Measurements from ENCODE around the gene TMEM120A.

The TMEM120A gene

DNA sequence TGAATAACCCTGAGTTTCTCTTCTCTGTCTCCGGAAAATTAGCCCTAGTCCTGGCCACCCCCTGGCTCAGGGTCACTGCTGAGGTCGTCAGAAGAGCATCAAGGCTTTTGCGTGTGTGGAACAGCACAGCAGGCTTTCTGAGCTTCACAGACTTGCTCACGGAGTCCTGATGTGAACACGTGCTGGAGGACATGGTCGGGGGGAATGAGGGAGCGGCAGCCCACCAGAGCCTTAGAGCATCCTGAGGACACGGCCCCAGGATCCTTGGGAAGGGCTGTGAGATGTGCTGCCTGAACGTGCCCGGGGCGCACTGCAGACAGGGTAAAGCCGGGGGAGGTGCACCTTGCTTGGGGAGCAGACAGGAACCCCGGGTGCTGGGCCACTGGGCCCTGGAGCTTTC lies 28.8 kb downstream of the TMEM120A start:
- no peak overlapping the region for H3K4me3 ChIP-seq (ENCODE audit: low read length)
- no peaks in the 10 kb centered on the region for H3F3A ChIP-seq (ENCODE audit: insufficient read depth, low read length)
- no peaks in the 10 kb centered on the region for H4K20me1 ChIP-seq (ENCODE audit: insufficient read depth, low read length)
- peak overlapping the region; percentile 9; the same call in 1 of the 2 replicates for H3K4me2 ChIP-seq (ENCODE audit: low read depth, low read length)
- H3K27me3 ChIP-seq (replicated peaks; ENCODE audit: insufficient read depth, low read length) = no peaks in the 10 kb centered on the region
- TF ChIP-seq, protein P1, sequence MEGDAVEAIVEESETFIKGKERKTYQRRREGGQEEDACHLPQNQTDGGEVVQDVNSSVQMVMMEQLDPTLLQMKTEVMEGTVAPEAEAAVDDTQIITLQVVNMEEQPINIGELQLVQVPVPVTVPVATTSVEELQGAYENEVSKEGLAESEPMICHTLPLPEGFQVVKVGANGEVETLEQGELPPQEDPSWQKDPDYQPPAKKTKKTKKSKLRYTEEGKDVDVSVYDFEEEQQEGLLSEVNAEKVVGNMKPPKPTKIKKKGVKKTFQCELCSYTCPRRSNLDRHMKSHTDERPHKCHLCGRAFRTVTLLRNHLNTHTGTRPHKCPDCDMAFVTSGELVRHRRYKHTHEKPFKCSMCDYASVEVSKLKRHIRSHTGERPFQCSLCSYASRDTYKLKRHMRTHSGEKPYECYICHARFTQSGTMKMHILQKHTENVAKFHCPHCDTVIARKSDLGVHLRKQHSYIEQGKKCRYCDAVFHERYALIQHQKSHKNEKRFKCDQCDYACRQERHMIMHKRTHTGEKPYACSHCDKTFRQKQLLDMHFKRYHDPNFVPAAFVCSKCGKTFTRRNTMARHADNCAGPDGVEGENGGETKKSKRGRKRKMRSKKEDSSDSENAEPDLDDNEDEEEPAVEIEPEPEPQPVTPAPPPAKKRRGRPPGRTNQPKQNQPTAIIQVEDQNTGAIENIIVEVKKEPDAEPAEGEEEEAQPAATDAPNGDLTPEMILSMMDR (IDR thresholded peaks at IDR 0.05; ENCODE audit: low read length) = no peak
- no peak for TF ChIP-seq EZH2 (optimal IDR thresholded peaks at IDR 0.05; ENCODE audit: low read depth, low read length)
- TF ChIP-seq EZH2phosphoT487 (IDR thresholded peaks at IDR 0.05; ENCODE audit: low read length) = no peak
- no peaks in the 10 kb centered on the region for H3K9me3 ChIP-seq (replicated peaks; ENCODE audit: insufficient read depth, low read length)
- no peaks in the 10 kb centered on the region for H3K79me2 ChIP-seq (ENCODE audit: low read length)
- no peaks in the 10 kb centered on the region for H3K36me3 ChIP-seq (replicated peaks; ENCODE audit: insufficient read depth, low read length)
- H3K9me2 ChIP-seq (replicated peaks; ENCODE audit: insufficient read depth, low read length) = no peaks in the 10 kb centered on the region
- DNase-seq = no peak
- no peak overlapping the region for H3K27ac ChIP-seq (ENCODE audit: low read length)
- no peak overlapping the region for H2AFZ ChIP-seq (ENCODE audit: low read length)
- H3K9ac ChIP-seq (ENCODE audit: low read length) = no peak overlapping the region
- H3K4me1 ChIP-seq (ENCODE audit: low read length) = no peaks in the 10 kb centered on the region

DNA sequence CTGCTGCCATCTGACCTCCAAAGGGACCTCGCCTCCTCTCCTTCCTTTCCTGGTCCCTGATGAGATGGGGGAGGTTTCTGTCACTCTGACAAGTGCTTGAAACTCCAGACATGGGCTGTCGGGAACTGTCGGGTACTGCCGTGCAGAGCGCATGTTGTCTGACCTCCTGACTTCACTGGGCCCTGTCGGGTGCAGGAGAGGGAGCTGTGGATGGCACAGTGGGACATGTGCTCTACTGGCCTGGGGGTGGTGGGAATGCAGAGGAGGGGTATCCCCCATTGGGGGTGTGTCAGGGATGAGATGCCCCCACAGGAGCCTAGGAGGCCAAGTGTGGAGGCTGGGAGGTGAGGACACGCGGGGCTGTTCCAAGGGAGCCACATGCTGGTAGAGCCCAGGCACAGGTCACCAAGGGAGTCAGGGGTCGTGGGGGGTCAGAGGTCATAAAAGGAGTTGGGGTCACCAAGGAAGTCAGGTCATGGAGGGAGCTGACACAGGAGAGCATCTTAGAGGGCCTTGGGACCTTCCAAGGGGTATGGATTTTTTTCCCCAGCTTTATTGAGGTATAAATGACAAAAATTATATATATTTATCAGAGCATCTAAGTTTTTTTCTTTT lies 30.9 kb downstream of the TMEM120A start:
- Histone ChIP-seq H3K9ac (ENCODE audit: low read length) (no peak overlapping the region), H3F3A (ENCODE audit: insufficient read depth, low read length) (no peaks in the 10 kb centered on the region)

DNA sequence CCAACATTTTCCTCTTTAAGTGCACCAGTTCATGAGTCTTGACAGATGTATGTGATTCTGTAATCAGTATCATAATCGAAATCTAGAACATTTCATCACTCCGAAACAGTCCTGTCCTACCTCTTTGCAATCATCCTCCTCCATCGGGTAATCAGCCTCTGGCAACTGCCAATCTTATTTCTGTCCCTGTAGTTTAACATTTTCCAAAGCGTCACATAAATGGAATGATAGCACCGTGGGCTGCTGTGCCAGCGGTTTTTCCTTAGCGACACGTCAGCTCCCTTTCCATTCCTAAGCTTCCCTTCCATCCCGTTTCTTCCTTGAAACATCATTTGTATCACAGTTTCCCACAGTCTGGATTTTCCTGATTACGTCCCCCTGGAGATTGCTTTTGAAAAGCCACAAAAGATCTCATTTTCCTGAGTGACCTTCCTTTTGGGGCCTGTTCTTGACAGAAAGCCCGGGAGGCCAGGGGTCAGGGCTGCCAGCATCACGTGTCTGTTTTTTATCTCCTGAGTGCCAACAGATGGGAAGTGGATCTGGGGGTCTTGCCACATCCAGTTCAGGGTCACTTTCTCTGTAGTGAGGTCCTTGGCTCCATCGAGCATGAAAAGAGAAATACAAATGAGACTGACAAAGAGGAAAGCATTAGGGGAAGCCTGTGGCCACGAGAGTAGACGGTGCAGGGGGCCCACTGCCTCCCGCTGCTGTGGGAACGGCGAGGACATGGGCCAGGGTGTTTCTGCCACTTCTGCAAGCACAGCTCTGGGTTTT lies 31.6 kb downstream of the TMEM120A start:
- H3K27me3 ChIP-seq (replicated peaks; ENCODE audit: insufficient read depth, low read length) = no peaks in the 10 kb centered on the region
- no peaks in the 10 kb centered on the region for H3K4me1 ChIP-seq (ENCODE audit: low read length)
- no peak for DNase-seq
- no peaks in the 10 kb centered on the region for H4K20me1 ChIP-seq (ENCODE audit: insufficient read depth, low read length)
- H3K36me3 ChIP-seq (replicated peaks; ENCODE audit: insufficient read depth, low read length) = no peaks in the 10 kb centered on the region
- TF ChIP-seq EZH2phosphoT487 (IDR thresholded peaks at IDR 0.05; ENCODE audit: low read length) (no peak), EZH2 (optimal IDR thresholded peaks at IDR 0.05; ENCODE audit: low read depth, low read length) (no peak)
- TF ChIP-seq, protein P1 (IDR thresholded peaks at IDR 0.05; ENCODE audit: low read length) = no peak
- H3K4me2 ChIP-seq (ENCODE audit: low read depth, low read length) = no peak overlapping the region
- H3K79me2 ChIP-seq (ENCODE audit: low read length) = no peaks in the 10 kb centered on the region
- H3K9ac ChIP-seq (ENCODE audit: low read length) = no peak overlapping the region
- no peak overlapping the region for H2AFZ ChIP-seq (ENCODE audit: low read length)
- no peaks in the 10 kb centered on the region for H3F3A ChIP-seq (ENCODE audit: insufficient read depth, low read length)
- no peaks in the 10 kb centered on the region for H3K9me3 ChIP-seq (replicated peaks; ENCODE audit: insufficient read depth, low read length)
- no peaks in the 10 kb centered on the region for H3K9me2 ChIP-seq (replicated peaks; ENCODE audit: insufficient read depth, low read length)
- H3K27ac ChIP-seq (ENCODE audit: low read length) = no peak overlapping the region
- H3K4me3 ChIP-seq (ENCODE audit: low read length) = no peak overlapping the region

More for the DNA sequence above, 30.9 kb downstream of the TMEM120A start:
- Histone ChIP-seq H3K27me3 (replicated peaks; ENCODE audit: insufficient read depth, low read length) (no peaks in the 10 kb centered on the region), H3K36me3 (replicated peaks; ENCODE audit: insufficient read depth, low read length) (no peaks in the 10 kb centered on the region), H4K20me1 (ENCODE audit: insufficient read depth, low read length) (no peaks in the 10 kb centered on the region), H2AFZ (ENCODE audit: low read length) (no peak overlapping the region), H3K9me3 (replicated peaks; ENCODE audit: insufficient read depth, low read length) (no peaks in the 10 kb centered on the region), H3K4me3 (ENCODE audit: low read length) (no peak overlapping the region), H3K4me1 (ENCODE audit: low read length) (no peaks in the 10 kb centered on the region), H3K4me2 (ENCODE audit: low read depth, low read length) (no peak overlapping the region), H3K9me2 (replicated peaks; ENCODE audit: insufficient read depth, low read length) (no peaks in the 10 kb centered on the region), H3K27ac (ENCODE audit: low read length) (no peak overlapping the region), H3K79me2 (ENCODE audit: low read length) (no peaks in the 10 kb centered on the region)
- no peak for TF ChIP-seq EZH2phosphoT487 (IDR thresholded peaks at IDR 0.05; ENCODE audit: low read length)
- TF ChIP-seq EZH2 (optimal IDR thresholded peaks at IDR 0.05; ENCODE audit: low read depth, low read length) = no peak
- TF ChIP-seq, protein P1 (IDR thresholded peaks at IDR 0.05; ENCODE audit: low read length) = no peak
- no peak for DNase-seq

All from MM.1S (cell line).